PFSK-1 (cell line): ENCODE data around the gene NDUFS1.

Source experiments
- FOXP2 ChIP-seq: optimal IDR thresholded peaks from 2 replicates; pipeline ENCODE3; 2011; ENCODE audit warnings: borderline replicate concordance, control low read depth, inconsistent platforms; ENCODE audit not compliant: insufficient read depth; ENCODE audit errors: extremely low read length, extremely low read depth
- POLR2AphosphoS5 ChIP-seq: IDR thresholded peaks from 2 replicates; pipeline ENCODE4 v1.6.1; 2012; ENCODE audit warnings: low read depth, mild to moderate bottlenecking, control low read depth, low read length, moderate library complexity
- REST ChIP-seq, 2 experiments: IDR thresholded peaks; 2 replicates each; pipeline versions ENCODE4 v1.6.1 to v1.8.0; 2011 to 2012; ENCODE audit warnings: low read depth in 2 of 2, low read length in 2 of 2, control low read depth in 1 of 2, inconsistent platforms in 1 of 2, mild to moderate bottlenecking in 1 of 2, moderate library complexity in 1 of 2; ENCODE audit not compliant: insufficient read depth in 1 of 2
- SIN3A ChIP-seq: IDR thresholded peaks from 2 replicates; pipeline ENCODE4 v1.6.1; 2012; ENCODE audit warnings: mild to moderate bottlenecking, low read length, moderate library complexity, borderline replicate concordance; ENCODE audit not compliant: insufficient read depth
- TAF1 ChIP-seq: IDR thresholded peaks from 2 replicates; pipeline ENCODE4 v1.6.1; 2012; ENCODE audit warnings: low read length, control low read depth, borderline replicate concordance; ENCODE audit not compliant: insufficient read depth

GRCh38 chr2:206096876-206097275 lies 62.4 kb downstream of the NDUFS1 start:
- TF ChIP-seq REST (IDR thresholded peaks at IDR 0.05; ENCODE audit: insufficient read depth in 1 of 2, low read depth in 2 of 2, low read length in 2 of 2) (no peak), POLR2AphosphoS5 (no peak), SIN3A (no peak), TAF1 (no peak), FOXP2 (no peak)
